Choroid plexus epithelial cell (primary cell): Measurements from ENCODE around the gene MYH13.
"Not testable (repeated sequence)": the region's sequence is repeated elsewhere in the genome, so short reads cannot be mapped to it uniquely, and the experiment has no call there.

ENCODE experiments used
- DNase-seq: peaks from one replicate; pipeline ENCODE4 v3.0.0-alpha.2; 2010; ENCODE audit warnings: low read depth
- H3K4me3 ChIP-seq: 2 replicates; pipeline ENCODE4 v1.5.1; 2011; ENCODE audit warnings: low read depth, mild to moderate bottlenecking, control low read depth, low read length, moderate library complexity
- CTCF ChIP-seq: conservative IDR thresholded peaks from 2 replicates; pipeline ENCODE4 v1.5.1; 2011; ENCODE audit warnings: low read depth, mild to moderate bottlenecking, control low read depth, inconsistent platforms, low read length, moderate library complexity

The MYH13 gene

GRCh38 chr17:10294180-10294579 lies 78.6 kb downstream of the MYH13 start:
- TF ChIP-seq CTCF, result no peak
- no peak overlapping the region for H3K4me3 ChIP-seq
- no peak for DNase-seq

GRCh38 chr17:10292057-10292937 lies 80.5 kb downstream of the MYH13 start:
- DNase-seq, result no peak
- TF ChIP-seq CTCF, result no peak
- no peak overlapping the region for H3K4me3 ChIP-seq

GRCh38 chr17:10291576-10291975 lies 81.2 kb downstream of the MYH13 start:
- H3K4me3 ChIP-seq, DNase-seq: not testable (repeated sequence)

GRCh38 chr17:10290041-10290440 lies 82.8 kb downstream of the MYH13 start:
- TF ChIP-seq CTCF, result no peak
- no peak for DNase-seq
- no peak overlapping the region for H3K4me3 ChIP-seq

- H3K4me3 ChIP-seq, result no peak overlapping the region
- no peak for TF ChIP-seq CTCF
- DNase-seq, result no peak
Measured at GRCh38 chr17:10286324-10286723, 86.5 kb downstream of the MYH13 start.

- DNase-seq, result no peak
- TF ChIP-seq CTCF, result no peak
- H3K4me3 ChIP-seq, result no peak overlapping the region
Measured at GRCh38 chr17:10285896-10286295, 86.9 kb downstream of the MYH13 start.

GRCh38 chr17:10280068-10280467 lies 92.7 kb downstream of the MYH13 start:
- no peak for DNase-seq
- no peak for TF ChIP-seq CTCF
- H3K4me3 ChIP-seq, result no peak overlapping the region
